Gastroesophageal sphincter (tissue), 3 donors: Measurements from ENCODE around the gene SH3PXD2A.

ENCODE experiments used
- CTCF ChIP-seq, 4 experiments: fragments of 200-600 bp in 2 of 4; fragments of 450-650 bp in 2 of 4; sonication (generic) in 1 of 4; IDR thresholded peaks; one replicate each; pipeline ENCODE4 v1.5.1; 2017 to 2019; ENCODE audit warnings: antibody characterized with exemption in 4 of 4, mild to moderate bottlenecking in 2 of 4, moderate library complexity in 2 of 4
- POLR2A ChIP-seq, 2 donors: fragments of 450-650 bp; IDR thresholded peaks; one replicate each; pipeline ENCODE4 v1.6.1; 2017; ENCODE audit warnings: antibody characterized with exemption in 2 of 2, mild to moderate bottlenecking in 2 of 2, moderate library complexity in 1 of 2
- POLR2AphosphoS5 ChIP-seq: sonication (generic); formaldehyde crosslinking; IDR thresholded peaks from one replicate; pipeline ENCODE4 v1.6.1; 2017; ENCODE audit warnings: antibody characterized with exemption

- TF ChIP-seq CTCF (IDR thresholded peaks at IDR 0.05), result no peak
- TF ChIP-seq POLR2A (IDR thresholded peaks at IDR 0.05), result no peak
- no peak for TF ChIP-seq POLR2AphosphoS5
Observed at GRCh38 chr10:103775776-103776175, 79.6 kb downstream of the SH3PXD2A start.
